SK-N-SH treated with all-trans-retinoic acid at 6 μM for 48 hours (cell line): Measurements from ENCODE around the gene TBATA.

Experiments
- CSDC2 ChIP-seq: fragments of 250-450 bp; sonication (Bioruptor Pico); IDR thresholded peaks from 2 replicates; pipeline ENCODE4 v1.5.0; 2020; ENCODE audit warnings: mild to moderate bottlenecking, moderate library complexity
- CSRNP3 ChIP-seq: fragments of 250-450 bp; sonication (Bioruptor Pico); IDR thresholded peaks from 2 replicates; pipeline ENCODE4 v1.5.1; 2021; ENCODE audit warnings: mild to moderate bottlenecking, moderate library complexity
- ESRRG ChIP-seq: fragments of 250-450 bp; sonication (Bioruptor Pico); IDR thresholded peaks from 2 replicates; pipeline ENCODE4 v1.6.1; 2021; ENCODE audit warnings: mild to moderate bottlenecking
- ISL1 ChIP-seq: fragments of 250-450 bp; sonication (Bioruptor Pico); IDR thresholded peaks from 2 replicates; pipeline ENCODE4 v2.1.2; 2022; ENCODE audit warnings: mild to moderate bottlenecking, moderate library complexity
- PPARA ChIP-seq: fragments of 250-450 bp; sonication (Bioruptor Pico); IDR thresholded peaks from 2 replicates; pipeline ENCODE4 v1.5.0; 2020; ENCODE audit warnings: mild to moderate bottlenecking, borderline replicate concordance
- TOX ChIP-seq: fragments of 250-450 bp; sonication (Bioruptor Pico); IDR thresholded peaks from 2 replicates; pipeline ENCODE4 v1.8.0; 2021; ENCODE audit warnings: mild to moderate bottlenecking, moderate library complexity, borderline replicate concordance
- ZC3H10 ChIP-seq: fragments of 250-450 bp; sonication (Bioruptor Pico); IDR thresholded peaks from 2 replicates; pipeline ENCODE4 v1.5.1; 2021; ENCODE audit warnings: mild to moderate bottlenecking, moderate library complexity
- ZFP3 ChIP-seq: fragments of 250-450 bp; sonication (Bioruptor Pico); IDR thresholded peaks from 2 replicates; pipeline ENCODE4 v1.5.0; 2020; ENCODE audit warnings: mild to moderate bottlenecking, moderate library complexity
- ZNF70 ChIP-seq: fragments of 450-650 bp; formaldehyde crosslinking; IDR thresholded peaks from 2 replicates; pipeline ENCODE4 v1.5.0; 2020; ENCODE audit warnings: mild to moderate bottlenecking, moderate library complexity
- ZNF8 ChIP-seq: fragments of 450-650 bp; formaldehyde crosslinking; IDR thresholded peaks from 2 replicates; pipeline ENCODE4 v1.5.0; 2020; ENCODE audit warnings: mild to moderate bottlenecking, moderate library complexity
- TF ChIP-seq, protein P1 (sequence below): fragments of 250-450 bp; sonication (Bioruptor Pico); IDR thresholded peaks from 2 replicates; pipeline ENCODE4 v1.5.1; 2020; ENCODE audit warnings: low read depth, mild to moderate bottlenecking, moderate library complexity
- TF ChIP-seq, protein P2 (sequence below): fragments of 250-450 bp; sonication (Bioruptor Pico); IDR thresholded peaks from 2 replicates; pipeline ENCODE4 v1.8.0; 2021; ENCODE audit warnings: low read depth, mild to moderate bottlenecking, moderate library complexity, borderline replicate concordance

DNA sequence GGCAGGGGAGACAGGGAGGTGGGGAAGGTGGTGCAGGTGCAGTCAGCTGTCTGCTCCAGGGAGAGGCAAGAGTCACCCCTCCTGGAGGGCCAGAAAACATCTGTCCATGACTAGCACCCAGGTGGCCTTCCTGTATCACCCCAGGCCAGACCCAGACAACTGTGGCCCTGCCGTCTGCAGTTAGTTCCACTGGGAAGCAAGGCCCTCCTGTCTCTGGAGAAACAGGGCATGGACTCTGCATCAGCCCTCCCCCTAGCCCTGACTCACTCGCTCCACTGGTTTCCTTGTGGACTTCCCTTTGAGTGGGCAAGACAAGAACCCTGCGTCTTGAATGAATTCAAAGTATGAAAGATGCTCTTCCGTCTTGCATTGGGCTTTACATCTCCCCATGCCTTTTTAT, 12.6 kb downstream of the TBATA start:
- no peak for TF ChIP-seq CSRNP3 (CRISPR knock-in tag)
- TF ChIP-seq TOX (CRISPR knock-in tag) = no peak
- TF ChIP-seq PPARA (CRISPR knock-in tag) = no peak
- TF ChIP-seq ZFP3 = no peak
- no peak for TF ChIP-seq ZNF70 (CRISPR knock-in tag)
- no peak for TF ChIP-seq ZC3H10 (CRISPR knock-in tag)
- TF ChIP-seq ISL1 (CRISPR knock-in tag) = no peak
- no peak for TF ChIP-seq ZNF8 (CRISPR knock-in tag)
- TF ChIP-seq, protein P1, sequence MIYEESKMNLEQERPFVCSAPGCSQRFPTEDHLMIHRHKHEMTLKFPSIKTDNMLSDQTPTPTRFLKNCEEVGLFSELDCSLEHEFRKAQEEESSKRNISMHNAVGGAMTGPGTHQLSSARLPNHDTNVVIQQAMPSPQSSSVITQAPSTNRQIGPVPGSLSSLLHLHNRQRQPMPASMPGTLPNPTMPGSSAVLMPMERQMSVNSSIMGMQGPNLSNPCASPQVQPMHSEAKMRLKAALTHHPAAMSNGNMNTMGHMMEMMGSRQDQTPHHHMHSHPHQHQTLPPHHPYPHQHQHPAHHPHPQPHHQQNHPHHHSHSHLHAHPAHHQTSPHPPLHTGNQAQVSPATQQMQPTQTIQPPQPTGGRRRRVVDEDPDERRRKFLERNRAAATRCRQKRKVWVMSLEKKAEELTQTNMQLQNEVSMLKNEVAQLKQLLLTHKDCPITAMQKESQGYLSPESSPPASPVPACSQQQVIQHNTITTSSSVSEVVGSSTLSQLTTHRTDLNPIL (CRISPR knock-in tag) = no peak
- TF ChIP-seq CSDC2 (CRISPR knock-in tag) = no peak
- no peak for TF ChIP-seq ESRRG (CRISPR knock-in tag)
- TF ChIP-seq, protein P2, sequence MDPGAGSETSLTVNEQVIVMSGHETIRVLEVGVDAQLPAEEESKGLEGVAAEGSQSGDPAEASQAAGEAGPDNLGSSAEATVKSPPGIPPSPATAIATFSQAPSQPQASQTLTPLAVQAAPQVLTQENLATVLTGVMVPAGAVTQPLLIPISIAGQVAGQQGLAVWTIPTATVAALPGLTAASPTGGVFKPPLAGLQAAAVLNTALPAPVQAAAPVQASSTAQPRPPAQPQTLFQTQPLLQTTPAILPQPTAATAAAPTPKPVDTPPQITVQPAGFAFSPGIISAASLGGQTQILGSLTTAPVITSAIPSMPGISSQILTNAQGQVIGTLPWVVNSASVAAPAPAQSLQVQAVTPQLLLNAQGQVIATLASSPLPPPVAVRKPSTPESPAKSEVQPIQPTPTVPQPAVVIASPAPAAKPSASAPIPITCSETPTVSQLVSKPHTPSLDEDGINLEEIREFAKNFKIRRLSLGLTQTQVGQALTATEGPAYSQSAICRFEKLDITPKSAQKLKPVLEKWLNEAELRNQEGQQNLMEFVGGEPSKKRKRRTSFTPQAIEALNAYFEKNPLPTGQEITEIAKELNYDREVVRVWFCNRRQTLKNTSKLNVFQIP (CRISPR knock-in tag) = no peak
